GM19463 (cell line): ENCODE results near the gene CACNA2D4.

Experiments
- ATAC-seq: cut with Tn5 transposase; IDR thresholded peaks from one replicate; pipeline ENCODE4 v1.9.1; 2021; ENCODE audit warnings: mild to moderate bottlenecking, moderate library complexity; ENCODE audit not compliant: unreplicated experiment

Gene CACNA2D4

GRCh38 chr12:1890810-1891209 lies 27.6 kb downstream of the CACNA2D4 start:
- ATAC-seq, result no peak

- no peak for ATAC-seq
These were observed 28.2 kb downstream of the CACNA2D4 start for GRCh38 chr12:1890119-1890703.

- no peak for ATAC-seq
These were observed 29.5 kb downstream of the CACNA2D4 start for GRCh38 chr12:1888923-1889322.

- ATAC-seq, result no peak
These were observed 31.9 kb downstream of the CACNA2D4 start for GRCh38 chr12:1886396-1887008.

- no peak for ATAC-seq
These were observed 32.7 kb downstream of the CACNA2D4 start for GRCh38 chr12:1885599-1886245.

- no peak for ATAC-seq
These were observed 33.3 kb downstream of the CACNA2D4 start for GRCh38 chr12:1885082-1885596.

- no peak for ATAC-seq
These were observed 33.8 kb downstream of the CACNA2D4 start for GRCh38 chr12:1884651-1885050.

- no peak for ATAC-seq
These were observed 34.9 kb downstream of the CACNA2D4 start for GRCh38 chr12:1883513-1883912.

- no peak for ATAC-seq
These were observed 35.5 kb downstream of the CACNA2D4 start for GRCh38 chr12:1882850-1883470.

- no peak for ATAC-seq
These were observed 36.0 kb downstream of the CACNA2D4 start for GRCh38 chr12:1882405-1882804.

GRCh38 chr12:1881936-1882335 lies 36.5 kb downstream of the CACNA2D4 start:
- ATAC-seq, result no peak

- no peak for ATAC-seq
These were observed 37.2 kb downstream of the CACNA2D4 start for GRCh38 chr12:1881301-1881700.

GRCh38 chr12:1880876-1881275 lies 37.6 kb downstream of the CACNA2D4 start:
- no peak for ATAC-seq

GRCh38 chr12:1880153-1880845 lies 38.2 kb downstream of the CACNA2D4 start:
- ATAC-seq, result no peak

GRCh38 chr12:1879633-1880032 lies 38.8 kb downstream of the CACNA2D4 start:
- no peak for ATAC-seq

GRCh38 chr12:1878695-1879094 lies 39.8 kb downstream of the CACNA2D4 start:
- ATAC-seq, result no peak

GRCh38 chr12:1878214-1878613 lies 40.2 kb downstream of the CACNA2D4 start:
- ATAC-seq, result no peak

- ATAC-seq, result no peak
These were observed 41.1 kb downstream of the CACNA2D4 start for GRCh38 chr12:1877169-1877878.

GRCh38 chr12:1876086-1876485 lies 42.4 kb downstream of the CACNA2D4 start:
- no peak for ATAC-seq

- ATAC-seq, result no peak
These were observed 42.8 kb downstream of the CACNA2D4 start for GRCh38 chr12:1875608-1876007.
